Measurements from ENCODE around the gene RAB33A. TPM values are rescaled to one million over a fixed set of nuclear protein-coding genes. Genes with fewer than 3 reads are reported as not detected.

Gene RAB33A
- total RNA-seq, 1 experiment from 2014 or later: 0.57 TPM

DNA sequence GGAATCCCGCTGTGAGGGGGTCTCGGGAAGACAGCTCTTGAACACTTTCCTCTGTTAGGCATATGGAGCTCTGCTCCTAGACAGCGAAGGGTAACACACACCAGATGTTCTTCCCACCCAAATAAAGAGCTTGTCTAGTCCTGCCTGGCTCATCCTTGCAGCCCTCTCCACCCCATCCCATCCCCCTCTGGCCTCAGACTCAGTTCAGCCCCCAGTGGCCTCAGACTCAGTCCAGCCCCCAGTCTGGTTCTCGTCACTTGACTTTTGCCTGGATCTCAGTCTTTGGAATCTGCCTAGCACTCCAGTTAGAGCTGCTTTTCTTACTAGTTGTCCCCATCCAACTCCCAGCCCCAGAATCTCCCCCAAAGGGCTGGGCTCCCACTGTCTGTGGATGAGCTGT lies 14.9 kb downstream of the RAB33A start:
- no peaks in the 10 kb centered on the region; the same call in 1 of the 2 replicates for H3K27me3 ChIP-seq (ENCODE audit: insufficient read depth, low read depth)
- H3F3A ChIP-seq (ENCODE audit: insufficient read depth, low read depth): no peaks in the 10 kb centered on the region
- no peaks in the 10 kb centered on the region for H3K9me3 ChIP-seq (ENCODE audit: insufficient read depth, low read depth)
- H3K9me2 ChIP-seq (ENCODE audit: insufficient read depth): no peaks in the 10 kb centered on the region
- no peaks in the 10 kb centered on the region for H3K79me2 ChIP-seq (ENCODE audit: low read depth)
- H3K4me3 ChIP-seq: no peak overlapping the region
- BruUV-seq (replicated peaks): no TSS peak
- H2AFZ ChIP-seq: no peak overlapping the region
- no peak for DNase-seq
- no peak for TF ChIP-seq EZH2 (IDR thresholded peaks at IDR 0.05; ENCODE audit: low read depth)
- TF ChIP-seq, protein P1, sequence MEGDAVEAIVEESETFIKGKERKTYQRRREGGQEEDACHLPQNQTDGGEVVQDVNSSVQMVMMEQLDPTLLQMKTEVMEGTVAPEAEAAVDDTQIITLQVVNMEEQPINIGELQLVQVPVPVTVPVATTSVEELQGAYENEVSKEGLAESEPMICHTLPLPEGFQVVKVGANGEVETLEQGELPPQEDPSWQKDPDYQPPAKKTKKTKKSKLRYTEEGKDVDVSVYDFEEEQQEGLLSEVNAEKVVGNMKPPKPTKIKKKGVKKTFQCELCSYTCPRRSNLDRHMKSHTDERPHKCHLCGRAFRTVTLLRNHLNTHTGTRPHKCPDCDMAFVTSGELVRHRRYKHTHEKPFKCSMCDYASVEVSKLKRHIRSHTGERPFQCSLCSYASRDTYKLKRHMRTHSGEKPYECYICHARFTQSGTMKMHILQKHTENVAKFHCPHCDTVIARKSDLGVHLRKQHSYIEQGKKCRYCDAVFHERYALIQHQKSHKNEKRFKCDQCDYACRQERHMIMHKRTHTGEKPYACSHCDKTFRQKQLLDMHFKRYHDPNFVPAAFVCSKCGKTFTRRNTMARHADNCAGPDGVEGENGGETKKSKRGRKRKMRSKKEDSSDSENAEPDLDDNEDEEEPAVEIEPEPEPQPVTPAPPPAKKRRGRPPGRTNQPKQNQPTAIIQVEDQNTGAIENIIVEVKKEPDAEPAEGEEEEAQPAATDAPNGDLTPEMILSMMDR (conservative IDR thresholded peaks at IDR 0.05): no peak
- H3K4me1 ChIP-seq (replicated peaks; ENCODE audit: insufficient read depth): no peaks in the 10 kb centered on the region
- H3K36me3 ChIP-seq (ENCODE audit: low read depth): no peaks in the 10 kb centered on the region
- no peaks in the 10 kb centered on the region for H4K20me1 ChIP-seq (ENCODE audit: insufficient read depth)
- no peak overlapping the region for H3K27ac ChIP-seq
- CTCF ChIA-PET: interaction anchor here (0.6 to 0.7 kb wide), 2 partner anchors 210 to 389 kb away, joined by 3 to 11 read pairs; no protein-coding TSS in a partner anchor
- POLR2A ChIA-PET (ENCODE audit: unreplicated experiment): interaction anchor here (0.7 kb wide), 1 partner anchor 75 kb away, joined by 4 read pairs; no protein-coding TSS in a partner anchor
- intact Hi-C loops (cut with micrococcal nuclease; ENCODE audit: unreplicated experiment): no loop called here
- no peak overlapping the region for H3K4me2 ChIP-seq

DNA sequence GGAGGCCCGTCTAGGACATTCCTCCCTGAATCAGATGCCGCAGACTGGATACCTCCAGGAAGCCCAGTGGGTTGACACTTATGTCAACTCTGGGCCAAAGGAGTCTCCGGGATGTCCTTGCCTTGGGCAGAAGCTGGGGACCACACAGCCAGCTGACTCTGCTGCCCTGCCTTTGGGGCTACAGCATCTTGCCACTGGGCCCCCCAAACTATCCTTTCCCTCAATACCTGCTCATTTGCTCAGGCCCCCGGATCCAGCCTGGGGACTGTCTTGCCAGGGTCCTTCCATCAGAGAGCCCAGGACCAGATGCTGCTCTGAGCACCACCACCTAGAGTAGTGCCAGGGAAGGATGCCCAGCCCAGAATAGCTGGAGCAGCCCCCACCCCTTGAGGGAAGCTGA lies 19.0 kb downstream of the RAB33A start:
- H3K36me3 ChIP-seq (ENCODE audit: low read depth): no peaks in the 10 kb centered on the region
- intact Hi-C loops (cut with micrococcal nuclease; ENCODE audit: unreplicated experiment): loop anchor here (5.0 kb wide), 2 partner anchors 128 to 264 kb away; no protein-coding TSS in a partner anchor
- BruUV-seq (replicated peaks): no TSS peak

GRCh38 chrX:130196466-130196865 lies 24.7 kb downstream of the RAB33A start:
- Histone ChIP-seq H3K4me1 (replicated peaks; ENCODE audit: insufficient read depth) (no peaks in the 10 kb centered on the region), H3K4me3 (no peak overlapping the region), H4K20me1 (ENCODE audit: insufficient read depth) (no peaks in the 10 kb centered on the region), H3K27ac (no peak overlapping the region), H3K27me3 (ENCODE audit: insufficient read depth, low read depth) (no peaks in the 10 kb centered on the region), H3F3A (ENCODE audit: insufficient read depth, low read depth) (no peaks in the 10 kb centered on the region; the same call in 1 of the 2 replicates), H3K9me3 (ENCODE audit: insufficient read depth, low read depth) (no peaks in the 10 kb centered on the region), H3K9me2 (ENCODE audit: insufficient read depth) (no peaks in the 10 kb centered on the region), H3K4me2 (no peak overlapping the region), H3K79me2 (ENCODE audit: low read depth) (no peaks in the 10 kb centered on the region), H3K36me3 (ENCODE audit: low read depth) (no peaks in the 10 kb centered on the region), H2AFZ (no peak overlapping the region)
- intact Hi-C loops (cut with micrococcal nuclease; ENCODE audit: unreplicated experiment): no loop called here
- ChIA-PET CTCF (no interaction called here), POLR2A (ENCODE audit: unreplicated experiment) (no interaction called here)
- DNase-seq: no peak
- TF ChIP-seq, protein P1 (conservative IDR thresholded peaks at IDR 0.05): no peak
- TF ChIP-seq EZH2 (IDR thresholded peaks at IDR 0.05; ENCODE audit: low read depth): no peak
- BruUV-seq (replicated peaks): no TSS peak

More for the DNA sequence above, 19.0 kb downstream of the RAB33A start:
- no peaks in the 10 kb centered on the region for H3K9me2 ChIP-seq (ENCODE audit: insufficient read depth)
- POLR2A ChIA-PET (ENCODE audit: unreplicated experiment): no interaction called here
- no peaks in the 10 kb centered on the region for H3K9me3 ChIP-seq (ENCODE audit: insufficient read depth, low read depth)
- H3K4me2 ChIP-seq: no peak overlapping the region
- H3K27me3 ChIP-seq (ENCODE audit: insufficient read depth, low read depth): no peaks in the 10 kb centered on the region; the same call in 1 of the 2 replicates
- no peaks in the 10 kb centered on the region for H3K4me1 ChIP-seq (replicated peaks; ENCODE audit: insufficient read depth)
- H3K27ac ChIP-seq: no peak overlapping the region
- CTCF ChIA-PET: no interaction called here
- H2AFZ ChIP-seq: no peak overlapping the region
- DNase-seq: no peak
- TF ChIP-seq, protein P1 (conservative IDR thresholded peaks at IDR 0.05): no peak
- no peak for TF ChIP-seq EZH2 (IDR thresholded peaks at IDR 0.05; ENCODE audit: low read depth)
- H3K79me2 ChIP-seq (ENCODE audit: low read depth): no peaks in the 10 kb centered on the region
- H3F3A ChIP-seq (ENCODE audit: insufficient read depth, low read depth): no peaks in the 10 kb centered on the region
- H4K20me1 ChIP-seq (ENCODE audit: insufficient read depth): no peaks in the 10 kb centered on the region
- H3K4me3 ChIP-seq: no peak overlapping the region
